OCI-LY7 (cell line): Measurements from ENCODE around the gene RPL27. TPM values are rescaled to one million over a fixed set of nuclear protein-coding genes. Genes with fewer than 3 reads are reported as not detected.

Experiments used
- Bru-seq: library from RNA; stranded (reverse); fragments of 400-500 nt; gene quantifications from one replicate; lab custom pipeline; 2021; lab: Mats Ljungman, UMichigan
- BruChase-seq, 2 experiments: library from RNA; stranded (reverse); fragments of 400-500 nt; gene quantifications; one replicate each; lab custom pipeline; 2021; lab: Mats Ljungman, UMichigan
- BruUV-seq: library from RNA; stranded (reverse); fragments of 400-500 nt; replicated peaks from 2 replicates; lab custom pipeline; 2021; lab: Mats Ljungman, UMichigan
- CTCF ChIA-PET: fragments of 300-600 bp; sonication (Branson Sonifier 250); formaldehyde crosslinking; loops from one replicate; lab custom pipeline; 2022; ENCODE audit warnings: antibody characterized with exemption; ENCODE audit not compliant: unreplicated experiment; lab: Charles Lee
- POLR2A ChIA-PET: fragments of 300-600 bp; sonication (Branson Sonifier 250); formaldehyde crosslinking; loops from one replicate; lab custom pipeline; 2022; ENCODE audit warnings: antibody characterized with exemption; lab: Charles Lee
- DNase-seq: peaks from one replicate; pipeline ENCODE4 v3.0.0-alpha.2; 2015; ENCODE audit warnings: low spot score
- H2AFZ ChIP-seq: fragments of 200-600 bp; sonication (generic), shearing (Covaris generic); 2 replicates; pipeline ENCODE4 v1.6.1; 2014; ENCODE audit warnings: mild to moderate bottlenecking, antibody characterized with exemption, low read length, moderate library complexity
- H3K27ac ChIP-seq: fragments of 200-600 bp; sonication (generic); 2 replicates; pipeline ENCODE4 v1.5.1; 2014; ENCODE audit warnings: mixed run types, low read depth, mild to moderate bottlenecking, moderate library complexity, low read length, inconsistent platforms; ENCODE audit not compliant: poor library complexity, severe bottlenecking
- H3K36me3 ChIP-seq: fragments of 200-600 bp; sonication (generic); 2 replicates; pipeline ENCODE4 v1.6.1; 2014; ENCODE audit warnings: mild to moderate bottlenecking, antibody characterized with exemption, low read length, moderate library complexity, mixed read lengths; ENCODE audit not compliant: insufficient read depth
- H3K4me1 ChIP-seq: fragments of 200-600 bp; sonication (generic); 2 replicates; pipeline ENCODE4 v1.5.1; 2014; ENCODE audit warnings: mild to moderate bottlenecking, low read length; ENCODE audit not compliant: insufficient read depth, poor library complexity, severe bottlenecking
- H3K4me2 ChIP-seq: fragments of 200-600 bp; sonication (generic); 2 replicates; pipeline ENCODE4 v1.6.1; 2014; ENCODE audit warnings: mild to moderate bottlenecking, low read length
- H3K4me3 ChIP-seq: fragments of 200-600 bp; sonication (generic); 2 replicates; pipeline ENCODE4 v1.5.1; 2014; ENCODE audit warnings: mild to moderate bottlenecking, low read depth, low read length; ENCODE audit not compliant: poor library complexity, severe bottlenecking
- H3K79me2 ChIP-seq: fragments of 200-600 bp; sonication (generic); 2 replicates; pipeline ENCODE4 v1.6.1; 2016; ENCODE audit warnings: low read depth, mild to moderate bottlenecking, low read length, moderate library complexity, mixed read lengths; ENCODE audit not compliant: insufficient read depth
- H3K9me2 ChIP-seq: fragments of 200-600 bp; sonication (generic); 2 replicates; pipeline ENCODE4 v1.6.1; 2016; ENCODE audit warnings: mild to moderate bottlenecking, low read length, mixed read lengths; ENCODE audit not compliant: insufficient read depth
- H3K9me3 ChIP-seq: fragments of 200-600 bp; sonication (generic); 2 replicates; pipeline ENCODE4 v1.6.1; 2014; ENCODE audit warnings: mild to moderate bottlenecking, mixed run types, low read length, mixed read lengths
- H4K20me1 ChIP-seq: fragments of 200-600 bp; sonication (generic); 2 replicates; pipeline ENCODE4 v1.6.1; 2014; ENCODE audit warnings: mild to moderate bottlenecking, antibody characterized with exemption, low read length, moderate library complexity, mixed read lengths; ENCODE audit not compliant: insufficient read depth
- CTCF ChIP-seq: fragments of 200-600 bp; sonication (generic); conservative IDR thresholded peaks from 2 replicates; pipeline ENCODE4 v1.5.1; 2014; ENCODE audit warnings: mild to moderate bottlenecking, antibody characterized with exemption, low read length, moderate library complexity, mixed read lengths
- EZH2phosphoT487 ChIP-seq: fragments of 200-600 bp; sonication (generic); IDR thresholded peaks from 2 replicates; pipeline ENCODE4 v1.6.1; 2018; ENCODE audit warnings: low read depth, borderline replicate concordance, mild to moderate bottlenecking, mixed run types, antibody characterized with exemption, low read length, moderate library complexity, mixed read lengths
- intact Hi-C: fragments of 100-400 bp; cut with micrococcal nuclease; formaldehyde crosslinking; loops from one replicate; pipeline ENCODE4 v1.10.0; 2022; ENCODE audit not compliant: unreplicated experiment
- long read RNA-seq: library from polyadenylated mRNA; stranded (forward); transcript quantifications from one replicate; pipeline ENCODE4 v2.0.0, GENCODE V29; 2022
- total RNA-seq, 2 experiments: library from RNA; depleted of rRNA in 1 of 2; stranded (reverse); fragments of >200 nt in 1 of 2; shearing (Covaris generic) in 1 of 2; gene quantifications; 2 replicates each; pipeline ENCODE4 v1.2.3, GENCODE V29; 2014 to 2022

RPL27 gene
- 1,550 and 2,299 TPM in 2 replicates for total RNA-seq (2014; rRNA removed; shearing (Covaris generic))
- 1,241 and 1,313 TPM in 2 replicates for total RNA-seq (2022)
- percentile 99 among the genes with signal in this experiment for Bru-seq, nascent RNA
- percentile 99 among the genes with signal in this experiment for BruChase-seq, experiment 1, labeled RNA remaining after a 6-hour chase
- percentile 97 among the genes with signal in this experiment for BruChase-seq, experiment 2, labeled RNA remaining after a 2-hour chase
- long read RNA-seq, transcript RPL27-208 (3 exons, 1,872 nt) = minor isoform, 100 of 477 reads
- long read RNA-seq, transcript RPL27-201 (5 exons, 505 nt) = major isoform, 306 of 477 reads
- long read RNA-seq, transcript RPL27-206 (4 exons, 730 nt) = minor isoform, 48 of 477 reads
- long read RNA-seq, partial matches to known transcripts = 14 of 477 reads
- long read RNA-seq, other reads (novel, unspliced or antisense) = 5 of 477 reads

GRCh38 chr17:42997984-42998938 is at the start of gene RPL27:
Gene RPL27 (plus strand): TSS chr17:42998419. CDS start chr17:42998751, 332 bp downstream.
- Histone ChIP-seq H3K27ac (peak within 1 kb of the TSS; percentile 63), H3K4me2 (peak within 1 kb of the TSS; percentile 88), H3K9me3 (no peaks in the 10 kb centered on the region), H3K36me3 (peaks cover 67% of the 10 kb centered on the region), H3K4me1 (peaks cover 20% of the 10 kb centered on the region), H3K4me3 (peak within 1 kb of the TSS; percentile 95), H3K9me2 (no peaks in the 10 kb centered on the region), H2AFZ (peak within 1 kb of the TSS; percentile 86), H4K20me1 (peaks cover 14% of the 10 kb centered on the region; the same call in 1 of the 2 replicates), H3K79me2 (peaks cover 30% of the 10 kb centered on the region)
- DNase-seq = peak; percentile 100
- intact Hi-C loops = loop anchor here (1.0 to 5.0 kb wide), 4 partner anchors 13 to 166 kb away; partner anchors contain the start of genes PSME3, PTGES3L and RUNDC1
- TF ChIP-seq EZH2phosphoT487 = no peak
- TF ChIP-seq CTCF = peak; percentile 93
- POLR2A ChIA-PET = interaction anchor here (0.5 to 2.1 kb wide), 13 partner anchors 10 to 316 kb away, joined by 3 to 21 read pairs (median 3); partner anchors contain the start of gene PSME3
- BruUV-seq = TSS peak; percentile 90
- CTCF ChIA-PET = interaction anchor here (1.0 to 1.5 kb wide), 4 partner anchors 13 to 321 kb away, joined by 3 to 5 read pairs (median 4); no protein-coding TSS in a partner anchor

- BruUV-seq = no TSS peak
- no peak overlapping the region for H2AFZ ChIP-seq
Observed at GRCh38 chr17:42950044-42950783, 48.0 kb upstream of the RPL27 start.

More at GRCh38 chr17:42950044-42950783, 48.0 kb upstream of the RPL27 start:
- Histone ChIP-seq H3K79me2 (no peaks in the 10 kb centered on the region), H3K36me3 (peaks cover 53% of the 10 kb centered on the region), H4K20me1 (no peaks in the 10 kb centered on the region), H3K27ac (no peak overlapping the region), H3K4me2 (no peak overlapping the region), H3K4me1 (no peaks in the 10 kb centered on the region), H3K9me2 (no peaks in the 10 kb centered on the region), H3K9me3 (no peaks in the 10 kb centered on the region), H3K4me3 (no peak overlapping the region)
- TF ChIP-seq CTCF (no peak), EZH2phosphoT487 (no peak)
- ChIA-PET POLR2A (no interaction called here), CTCF (no interaction called here)
- intact Hi-C loops = no loop called here
- DNase-seq = no peak
